GM12878 (cell line): ENCODE data around the gene FANCD2.
"Not testable (repeated sequence)": the region's sequence is repeated elsewhere in the genome, so short reads cannot be mapped to it uniquely, and the experiment has no call there.

Experiments
- BACH1 ChIP-seq: fragments of 450-650 bp; IDR thresholded peaks from 2 replicates; pipeline ENCODE4 v1.6.1; 2017; ENCODE audit warnings: mild to moderate bottlenecking, borderline replicate concordance
- CBX5 ChIP-seq: sonication (generic); IDR thresholded peaks from 2 replicates; pipeline ENCODE4 v1.6.1; 2016; ENCODE audit warnings: low read depth, moderate library complexity, mild to moderate bottlenecking, inconsistent platforms
- EP300 ChIP-seq, 2 experiments: fragments of 150-350 bp in 1 of 2; IDR thresholded peaks; 2 replicates each; pipeline ENCODE4 v1.6.1; 2011 to 2012; ENCODE audit warnings: low read depth in 2 of 2, low read length in 2 of 2, borderline replicate concordance in 1 of 2, improper control_type of control experiment in 1 of 2, inconsistent platforms in 1 of 2; ENCODE audit not compliant: control insufficient read depth in 1 of 2
- FOXK2 ChIP-seq: fragments of 450-650 bp; IDR thresholded peaks from 2 replicates; pipeline ENCODE4 v1.6.1; 2017; ENCODE audit warnings: mild to moderate bottlenecking, moderate library complexity
- NBN ChIP-seq: fragments of 450-650 bp; IDR thresholded peaks from 2 replicates; pipeline ENCODE4 v1.6.1; 2016
- NFIC ChIP-seq: IDR thresholded peaks from 2 replicates; pipeline ENCODE4 v1.6.1; 2012; ENCODE audit warnings: low read depth, mild to moderate bottlenecking, inconsistent platforms, low read length, moderate library complexity
- RFX5 ChIP-seq: IDR thresholded peaks from 2 replicates; pipeline ENCODE4 v1.6.1; 2011; ENCODE audit warnings: low read depth, low read length, improper control_type of control experiment
- TF ChIP-seq, protein P1 (sequence below), 3 experiments: IDR thresholded peaks in 2 of 3; conservative IDR thresholded peaks in 1 of 3; 2 replicates each; pipeline ENCODE4 v1.5.1; 2011; ENCODE audit warnings: low read depth in 3 of 3, low read length in 3 of 3, mild to moderate bottlenecking in 3 of 3, control low read depth in 2 of 3, moderate library complexity in 2 of 3, inconsistent platforms in 1 of 3, mixed read lengths in 1 of 3; ENCODE audit not compliant: control insufficient read depth in 2 of 3, insufficient read depth in 1 of 3; ENCODE audit errors: extremely low read depth in 1 of 3
- TF ChIP-seq, protein P2 (sequence below): IDR thresholded peaks from 2 replicates; pipeline ENCODE4 v1.6.1; 2012; ENCODE audit warnings: low read length, inconsistent platforms

DNA sequence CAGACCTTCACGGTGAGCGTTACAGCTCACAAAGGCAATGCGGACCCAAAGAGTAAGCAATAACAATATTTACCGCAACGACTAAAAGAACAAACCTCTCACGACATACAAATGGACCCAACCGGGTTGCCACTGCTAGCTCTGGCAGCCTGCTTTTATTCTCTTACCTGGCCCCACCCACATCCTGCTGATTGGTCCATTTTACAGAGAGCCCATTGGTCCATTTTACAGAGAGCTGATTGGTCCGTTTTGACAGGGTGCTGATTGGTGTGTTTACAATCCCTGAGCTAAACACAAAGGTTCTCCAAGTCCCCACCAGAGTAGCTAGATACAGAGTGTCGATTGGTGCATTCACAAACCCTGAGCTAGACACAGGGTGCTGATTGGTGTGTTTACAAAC lies 109.6 kb downstream of the FANCD2 start:
- not testable (repeated sequence) for TF ChIP-seq EP300 (IDR thresholded peaks at IDR 0.05; ENCODE audit: borderline replicate concordance in 1 of 2, control insufficient read depth in 1 of 2, low read depth in 2 of 2, low read length in 2 of 2); RFX5; CBX5; BACH1; FOXK2; NFIC; NBN
- TF ChIP-seq, protein P1, sequence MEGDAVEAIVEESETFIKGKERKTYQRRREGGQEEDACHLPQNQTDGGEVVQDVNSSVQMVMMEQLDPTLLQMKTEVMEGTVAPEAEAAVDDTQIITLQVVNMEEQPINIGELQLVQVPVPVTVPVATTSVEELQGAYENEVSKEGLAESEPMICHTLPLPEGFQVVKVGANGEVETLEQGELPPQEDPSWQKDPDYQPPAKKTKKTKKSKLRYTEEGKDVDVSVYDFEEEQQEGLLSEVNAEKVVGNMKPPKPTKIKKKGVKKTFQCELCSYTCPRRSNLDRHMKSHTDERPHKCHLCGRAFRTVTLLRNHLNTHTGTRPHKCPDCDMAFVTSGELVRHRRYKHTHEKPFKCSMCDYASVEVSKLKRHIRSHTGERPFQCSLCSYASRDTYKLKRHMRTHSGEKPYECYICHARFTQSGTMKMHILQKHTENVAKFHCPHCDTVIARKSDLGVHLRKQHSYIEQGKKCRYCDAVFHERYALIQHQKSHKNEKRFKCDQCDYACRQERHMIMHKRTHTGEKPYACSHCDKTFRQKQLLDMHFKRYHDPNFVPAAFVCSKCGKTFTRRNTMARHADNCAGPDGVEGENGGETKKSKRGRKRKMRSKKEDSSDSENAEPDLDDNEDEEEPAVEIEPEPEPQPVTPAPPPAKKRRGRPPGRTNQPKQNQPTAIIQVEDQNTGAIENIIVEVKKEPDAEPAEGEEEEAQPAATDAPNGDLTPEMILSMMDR (IDR thresholded peaks at IDR 0.05 in 2 of 3, conservative IDR thresholded peaks at IDR 0.05 in 1 of 3; ENCODE audit: control insufficient read depth in 2 of 3, extremely low read depth in 1 of 3, insufficient read depth in 1 of 3, low read depth in 3 of 3, low read length in 3 of 3): not testable (repeated sequence)
- TF ChIP-seq, protein P2, sequence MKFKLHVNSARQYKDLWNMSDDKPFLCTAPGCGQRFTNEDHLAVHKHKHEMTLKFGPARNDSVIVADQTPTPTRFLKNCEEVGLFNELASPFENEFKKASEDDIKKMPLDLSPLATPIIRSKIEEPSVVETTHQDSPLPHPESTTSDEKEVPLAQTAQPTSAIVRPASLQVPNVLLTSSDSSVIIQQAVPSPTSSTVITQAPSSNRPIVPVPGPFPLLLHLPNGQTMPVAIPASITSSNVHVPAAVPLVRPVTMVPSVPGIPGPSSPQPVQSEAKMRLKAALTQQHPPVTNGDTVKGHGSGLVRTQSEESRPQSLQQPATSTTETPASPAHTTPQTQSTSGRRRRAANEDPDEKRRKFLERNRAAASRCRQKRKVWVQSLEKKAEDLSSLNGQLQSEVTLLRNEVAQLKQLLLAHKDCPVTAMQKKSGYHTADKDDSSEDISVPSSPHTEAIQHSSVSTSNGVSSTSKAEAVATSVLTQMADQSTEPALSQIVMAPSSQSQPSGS: not testable (repeated sequence)
